ENCODE results near the gene KRT27.

Gene KRT27

GRCh38 chr17:40806131-40806530, 23.8 kb upstream of the KRT27 start:
- no peak for DNase-seq

GRCh38 chr17:40803617-40804082, 21.3 kb upstream of the KRT27 start:
- peak in 5 of 6 experiments; percentile 46 to 64 (median 59) for DNase-seq

- no peak for DNase-seq
Measured at GRCh38 chr17:40801157-40801556, 18.8 kb upstream of the KRT27 start.

- DNase-seq = no peak
Measured at GRCh38 chr17:40800381-40800780, 18.0 kb upstream of the KRT27 start.

- DNase-seq = no peak
Measured at GRCh38 chr17:40799859-40800258, 17.5 kb upstream of the KRT27 start, which contains the start of gene KRT28. TSS of gene KRT28 (minus strand) at chr17:40799959. CDS start at chr17:40799893, 66 bp downstream.

- no peak for DNase-seq
Measured at GRCh38 chr17:40796846-40797245, 14.5 kb upstream of the KRT27 start.

- no peak for DNase-seq
Measured at GRCh38 chr17:40795019-40795667, 12.8 kb upstream of the KRT27 start.

GRCh38 chr17:40794466-40794865, 12.1 kb upstream of the KRT27 start:
- no peak for DNase-seq

GRCh38 chr17:40793832-40794231, 11.5 kb upstream of the KRT27 start:
- DNase-seq = no peak

GRCh38 chr17:40791787-40792436, 9.6 kb upstream of the KRT27 start:
- no peak for DNase-seq

- DNase-seq = no peak
Measured at GRCh38 chr17:40791111-40791510, 8.8 kb upstream of the KRT27 start.

GRCh38 chr17:40779181-40779909, 3.0 kb downstream of the KRT27 start:
- DNase-seq = peak in 3 of 6 experiments; percentile 5 to 21 (median 14)

- DNase-seq = no peak
Measured at GRCh38 chr17:40778461-40778860, 3.9 kb downstream of the KRT27 start.

GRCh38 chr17:40777971-40778370, 4.4 kb downstream of the KRT27 start:
- DNase-seq = no peak

- no peak for DNase-seq
Measured at GRCh38 chr17:40777459-40777858, 4.9 kb downstream of the KRT27 start.

GRCh38 chr17:40775945-40776344, 6.4 kb downstream of the KRT27 start:
- DNase-seq = no peak

- DNase-seq = no peak
Measured at GRCh38 chr17:40772101-40772500, 10.2 kb downstream of the KRT27 start, which contains the start of gene KRT26. TSS of gene KRT26 (minus strand) at chr17:40772201. CDS start at chr17:40772113, 88 bp downstream.

GRCh38 chr17:40765657-40766056, 16.7 kb downstream of the KRT27 start:
- no peak for DNase-seq

GRCh38 chr17:40763752-40764151, 18.6 kb downstream of the KRT27 start:
- no peak for DNase-seq

GRCh38 chr17:40760105-40761016, 22.0 kb downstream of the KRT27 start:
- DNase-seq = no peak

- DNase-seq = no peak
Measured at GRCh38 chr17:40755231-40755630, 27.1 kb downstream of the KRT27 start, which contains the start of gene KRT25. TSS of gene KRT25 (minus strand) at chr17:40755331. CDS start at chr17:40755271, 60 bp downstream.

- DNase-seq = no peak
Measured at GRCh38 chr17:40753804-40754203, 28.5 kb downstream of the KRT27 start.

Measured in stimulated activated naive CD4-positive, alpha-beta T cell (primary cell).